Activated T-helper 17 cell treated with anti-CD3 and anti-CD28 coated beads, Interleukin-2, amount 50 U/mL, for 72 hours (primary cell): Measurements from ENCODE around the gene RHCG. TPM values are rescaled to one million over a fixed set of nuclear protein-coding genes. Genes with fewer than 3 reads are reported as not detected.

Source experiments
- ATAC-seq: fragments of 150-1000 bp; cut with Tn5 transposase; replicated peaks from 2 replicates; pipeline ENCODE4 v1.10.0; 2021; ENCODE audit warnings: mild to moderate bottlenecking, moderate library complexity
- H3K27ac Mint-ChIP-seq: one replicate; pipeline ENCODE4 v1.8.0; 2022; ENCODE audit warnings: mixed read lengths
- H3K27me3 Mint-ChIP-seq: one replicate; pipeline ENCODE4 v1.8.0; 2022; ENCODE audit warnings: mixed read lengths
- H3K36me3 Mint-ChIP-seq: one replicate; pipeline ENCODE4 v1.8.0; 2022; ENCODE audit warnings: low read depth, mild to moderate bottlenecking, mixed read lengths
- H3K4me1 Mint-ChIP-seq: one replicate; pipeline ENCODE4 v1.8.0; 2022; ENCODE audit warnings: mixed read lengths
- H3K4me3 Mint-ChIP-seq: one replicate; pipeline ENCODE4 v1.8.0; 2022; ENCODE audit warnings: mild to moderate bottlenecking, mixed read lengths
- H3K9me3 Mint-ChIP-seq: one replicate; pipeline ENCODE4 v1.8.0; 2022; ENCODE audit warnings: mixed read lengths
- total RNA-seq, 2 donors: library from RNA; stranded (reverse); gene quantifications; one replicate each; pipeline ENCODE4 v1.2.3, GENCODE V29; 2022

The RHCG gene
- total RNA-seq, 2 donors from 2014 or later, result not detected

DNA sequence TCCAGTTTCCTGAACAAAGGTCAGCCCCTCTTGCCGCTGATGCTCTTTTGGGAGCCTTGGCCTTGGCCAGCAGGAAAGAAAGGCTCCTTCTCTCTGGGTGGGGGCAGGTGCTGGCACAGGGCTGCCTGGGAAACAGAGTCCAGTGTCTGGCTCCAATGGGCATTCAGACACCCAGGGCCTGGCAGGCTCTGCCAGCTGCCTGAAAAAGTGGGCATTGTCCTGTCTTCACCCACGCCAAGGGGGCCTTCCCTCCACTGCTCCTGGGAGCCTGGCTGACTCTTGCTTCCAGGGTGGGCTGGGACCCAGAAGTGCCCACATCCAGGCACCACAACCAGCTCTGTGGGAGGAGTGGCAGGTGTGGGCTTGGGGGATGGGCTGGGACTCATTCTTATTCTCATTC lies 62.7 kb downstream of the RHCG start:
- H3K27me3 Mint-ChIP-seq, result peaks cover 30% of the 10 kb centered on the region
- H3K27ac Mint-ChIP-seq, result no peak overlapping the region
- peaks cover 8% of the 10 kb centered on the region for H3K4me1 Mint-ChIP-seq
- H3K4me3 Mint-ChIP-seq, result no peak overlapping the region
- ATAC-seq, result no peak
- H3K36me3 Mint-ChIP-seq, result no peaks in the 10 kb centered on the region
- H3K9me3 Mint-ChIP-seq, result no peaks in the 10 kb centered on the region

GRCh38 chr15:89430530-89431341 lies 65.6 kb downstream of the RHCG start:
- Mint-ChIP-seq H3K4me3 (peak overlapping the region; percentile 83), H3K9me3 (no peaks in the 10 kb centered on the region), H3K4me1 (peaks cover 8% of the 10 kb centered on the region), H3K36me3 (no peaks in the 10 kb centered on the region), H3K27ac (no peak overlapping the region), H3K27me3 (peaks cover 16% of the 10 kb centered on the region)
- peak; percentile 96 for ATAC-seq

DNA sequence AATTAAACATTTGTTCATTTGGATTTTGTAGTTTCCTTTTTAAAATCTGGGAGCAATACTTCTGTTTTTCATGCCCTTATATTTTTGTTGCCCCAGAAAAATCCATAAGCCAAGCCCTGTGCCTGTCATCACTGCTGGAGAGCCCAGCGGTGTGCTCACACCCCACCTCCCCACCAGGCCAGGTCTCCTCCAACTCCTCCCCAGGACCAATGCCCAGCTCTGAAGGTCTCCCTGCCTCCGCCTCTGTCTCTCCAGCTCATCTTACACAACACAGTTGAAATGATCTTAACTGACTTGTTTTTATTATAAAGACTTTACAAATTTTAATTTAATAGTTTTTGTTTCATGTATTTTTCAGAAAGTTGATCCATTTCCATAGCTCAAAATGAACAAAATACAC lies 66.4 kb downstream of the RHCG start:
- H3K36me3 Mint-ChIP-seq, result no peaks in the 10 kb centered on the region
- H3K27me3 Mint-ChIP-seq, result peaks cover 16% of the 10 kb centered on the region
- H3K27ac Mint-ChIP-seq, result no peak overlapping the region
- peaks cover 8% of the 10 kb centered on the region for H3K4me1 Mint-ChIP-seq
- H3K9me3 Mint-ChIP-seq, result no peaks in the 10 kb centered on the region
- H3K4me3 Mint-ChIP-seq, result peak overlapping the region; percentile 83
- no peak for ATAC-seq

GRCh38 chr15:89429023-89429422 lies 67.4 kb downstream of the RHCG start:
- H3K36me3 Mint-ChIP-seq, result no peaks in the 10 kb centered on the region
- no peaks in the 10 kb centered on the region for H3K9me3 Mint-ChIP-seq
- H3K4me3 Mint-ChIP-seq, result no peak overlapping the region
- H3K27me3 Mint-ChIP-seq, result peaks cover 16% of the 10 kb centered on the region
- no peak overlapping the region for H3K27ac Mint-ChIP-seq
- peaks cover 8% of the 10 kb centered on the region for H3K4me1 Mint-ChIP-seq
- no peak for ATAC-seq

DNA sequence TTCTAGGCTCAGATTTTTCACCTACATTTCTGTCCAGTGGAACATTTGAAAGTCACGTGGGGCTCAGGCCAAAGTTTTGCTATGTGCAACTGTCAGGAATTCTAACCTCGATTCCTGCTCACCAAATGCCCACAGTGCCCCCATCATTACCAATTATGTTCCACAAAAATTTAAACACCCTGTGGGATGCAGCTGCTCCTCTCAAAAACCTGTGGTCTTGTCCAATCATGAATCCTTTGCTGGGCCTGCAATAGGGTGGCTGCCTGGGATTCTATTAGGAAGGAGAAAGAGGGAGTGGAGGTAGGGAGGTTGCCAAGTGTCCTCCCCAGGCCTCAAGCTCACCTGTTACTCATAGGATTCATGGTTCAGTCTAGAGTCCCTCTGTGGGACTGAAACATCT lies 68.1 kb downstream of the RHCG start:
- Mint-ChIP-seq H3K27ac (no peak overlapping the region), H3K9me3 (no peaks in the 10 kb centered on the region), H3K36me3 (no peaks in the 10 kb centered on the region), H3K4me3 (no peak overlapping the region), H3K4me1 (peaks cover 8% of the 10 kb centered on the region), H3K27me3 (peaks cover 16% of the 10 kb centered on the region)
- ATAC-seq, result no peak

DNA sequence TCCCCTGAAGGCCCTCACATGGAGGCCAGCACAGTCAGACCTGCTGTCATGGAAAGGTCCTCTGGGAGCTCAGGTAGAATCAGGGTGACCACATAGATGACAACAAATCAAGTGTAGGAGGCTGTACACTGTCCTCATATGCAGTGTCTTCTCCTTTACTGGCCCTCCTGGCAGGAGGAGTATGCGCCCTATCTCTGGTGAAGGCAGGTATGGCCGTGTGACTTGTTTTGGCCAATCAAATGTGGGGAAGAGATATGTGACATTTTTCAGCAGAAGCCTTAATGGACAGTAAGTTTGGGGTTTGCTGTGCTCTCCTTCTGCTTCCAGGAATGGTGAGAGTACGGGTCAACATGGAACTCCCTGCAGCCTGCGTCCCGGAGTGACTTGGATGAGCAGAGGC lies 69.9 kb downstream of the RHCG start:
- H3K4me3 Mint-ChIP-seq, result no peak overlapping the region
- H3K4me1 Mint-ChIP-seq, result peaks cover 8% of the 10 kb centered on the region
- peaks cover 17% of the 10 kb centered on the region for H3K27me3 Mint-ChIP-seq
- no peaks in the 10 kb centered on the region for H3K36me3 Mint-ChIP-seq
- H3K27ac Mint-ChIP-seq, result no peak overlapping the region
- H3K9me3 Mint-ChIP-seq, result no peaks in the 10 kb centered on the region
- no peak for ATAC-seq

DNA sequence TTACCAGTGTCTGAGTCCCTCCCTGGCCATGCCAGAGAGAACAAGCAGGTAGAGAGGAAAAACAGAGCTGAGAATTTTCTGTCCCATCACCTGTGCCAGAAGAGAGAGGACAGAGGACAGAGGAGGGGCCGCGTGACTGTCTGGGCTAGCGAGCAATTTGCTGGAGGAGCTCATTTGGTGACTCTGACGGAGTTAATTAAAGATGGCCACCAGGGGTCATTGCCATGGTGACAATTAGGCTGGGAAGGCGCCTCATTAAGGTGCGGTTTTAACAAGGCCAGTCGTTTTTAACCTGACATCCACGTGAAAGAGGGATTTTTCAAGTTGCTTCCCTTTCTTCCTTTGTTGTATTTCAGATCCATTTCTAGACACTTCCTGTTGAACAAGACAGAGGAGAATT lies 72.4 kb downstream of the RHCG start:
- ATAC-seq, result no peak
- Mint-ChIP-seq H3K36me3 (no peaks in the 10 kb centered on the region), H3K27me3 (peaks cover 24% of the 10 kb centered on the region), H3K9me3 (no peaks in the 10 kb centered on the region), H3K27ac (no peak overlapping the region), H3K4me1 (no peaks in the 10 kb centered on the region), H3K4me3 (no peak overlapping the region)

Other genes starting within 250 kb of the RHCG start
- gene POLG, start 161.8 kb downstream of the RHCG start, total RNA-seq, result 10 to 100 TPM; 76.9 to 89.7 TPM
- gene TICRR, start 78.9 kb upstream of the RHCG start, total RNA-seq, result 10 to 100 TPM; 15.4 to 22.7 TPM
- under 1 TPM; 0.11 to 0.53 TPM for gene KIF7, start 158.9 kb upstream of the RHCG start, total RNA-seq
- gene PLIN1, start 182.8 kb upstream of the RHCG start, total RNA-seq, result 1 to 10 TPM in 1 of 2 donors, under 1 TPM in 1; 0.09 to 1.2 TPM
- 1 to 10 TPM; 2.1 to 5.3 TPM for gene PEX11A, start 194.2 kb upstream of the RHCG start, total RNA-seq
- gene WDR93, start 194.2 kb upstream of the RHCG start, total RNA-seq, result under 1 TPM in 1 of 2 donors, not detected in 1; 0.19 TPM